SK-N-SH (cell line): Measurements from ENCODE around the gene QKI.

Source experiments
- EP300 ChIP-seq, 2 experiments: IDR thresholded peaks; 2 replicates each; pipeline versions ENCODE4 v1.4.0 to v1.6.1; 2012; ENCODE audit warnings: borderline replicate concordance in 1 of 2, low read depth in 1 of 2, low read length in 1 of 2
- POLR2AphosphoS5 ChIP-seq: IDR thresholded peaks from 2 replicates; pipeline ENCODE4 v1.6.1; 2012; ENCODE audit warnings: low read depth, low read length
- SMC3 ChIP-seq: IDR thresholded peaks from 2 replicates; pipeline ENCODE4 v1.6.1; 2012; ENCODE audit warnings: low read depth, low read length, improper control_type of control experiment
- TF ChIP-seq, protein P1 (sequence below): fragments of 200-600 bp; sonication (generic); IDR thresholded peaks from 2 replicates; pipeline ENCODE4 v1.6.1; 2017; ENCODE audit warnings: antibody characterized with exemption, mild to moderate bottlenecking, moderate library complexity

GRCh38 chr6:163417595-163417994 is 3.1 kb downstream of the QKI start:
- no peak for TF ChIP-seq SMC3
- TF ChIP-seq, protein P1, sequence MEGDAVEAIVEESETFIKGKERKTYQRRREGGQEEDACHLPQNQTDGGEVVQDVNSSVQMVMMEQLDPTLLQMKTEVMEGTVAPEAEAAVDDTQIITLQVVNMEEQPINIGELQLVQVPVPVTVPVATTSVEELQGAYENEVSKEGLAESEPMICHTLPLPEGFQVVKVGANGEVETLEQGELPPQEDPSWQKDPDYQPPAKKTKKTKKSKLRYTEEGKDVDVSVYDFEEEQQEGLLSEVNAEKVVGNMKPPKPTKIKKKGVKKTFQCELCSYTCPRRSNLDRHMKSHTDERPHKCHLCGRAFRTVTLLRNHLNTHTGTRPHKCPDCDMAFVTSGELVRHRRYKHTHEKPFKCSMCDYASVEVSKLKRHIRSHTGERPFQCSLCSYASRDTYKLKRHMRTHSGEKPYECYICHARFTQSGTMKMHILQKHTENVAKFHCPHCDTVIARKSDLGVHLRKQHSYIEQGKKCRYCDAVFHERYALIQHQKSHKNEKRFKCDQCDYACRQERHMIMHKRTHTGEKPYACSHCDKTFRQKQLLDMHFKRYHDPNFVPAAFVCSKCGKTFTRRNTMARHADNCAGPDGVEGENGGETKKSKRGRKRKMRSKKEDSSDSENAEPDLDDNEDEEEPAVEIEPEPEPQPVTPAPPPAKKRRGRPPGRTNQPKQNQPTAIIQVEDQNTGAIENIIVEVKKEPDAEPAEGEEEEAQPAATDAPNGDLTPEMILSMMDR, result no peak
- TF ChIP-seq EP300 (IDR thresholded peaks at IDR 0.05; ENCODE audit: borderline replicate concordance in 1 of 2, low read depth in 1 of 2, low read length in 1 of 2), result no peak
- no peak for TF ChIP-seq POLR2AphosphoS5
